GM12892 (cell line): Measurements from ENCODE around the gene NUCB1.

Experiments used
- POLR2A ChIP-seq: IDR thresholded peaks from 2 replicates; pipeline ENCODE4 v1.6.1; 2011; ENCODE audit warnings: low read depth, low read length, control low read depth
- TAF1 ChIP-seq: IDR thresholded peaks from 2 replicates; pipeline ENCODE4 v1.6.1; 2011; ENCODE audit warnings: low read depth, mild to moderate bottlenecking, control low read depth, low read length, borderline replicate concordance

- no peak for TF ChIP-seq POLR2A
- no peak for TF ChIP-seq TAF1
Measured at GRCh38 chr19:48921721-48922500, 21.8 kb downstream of the NUCB1 start.
